ENCODE results near the gene SPP1.

- TF ChIP-seq, protein P1, sequence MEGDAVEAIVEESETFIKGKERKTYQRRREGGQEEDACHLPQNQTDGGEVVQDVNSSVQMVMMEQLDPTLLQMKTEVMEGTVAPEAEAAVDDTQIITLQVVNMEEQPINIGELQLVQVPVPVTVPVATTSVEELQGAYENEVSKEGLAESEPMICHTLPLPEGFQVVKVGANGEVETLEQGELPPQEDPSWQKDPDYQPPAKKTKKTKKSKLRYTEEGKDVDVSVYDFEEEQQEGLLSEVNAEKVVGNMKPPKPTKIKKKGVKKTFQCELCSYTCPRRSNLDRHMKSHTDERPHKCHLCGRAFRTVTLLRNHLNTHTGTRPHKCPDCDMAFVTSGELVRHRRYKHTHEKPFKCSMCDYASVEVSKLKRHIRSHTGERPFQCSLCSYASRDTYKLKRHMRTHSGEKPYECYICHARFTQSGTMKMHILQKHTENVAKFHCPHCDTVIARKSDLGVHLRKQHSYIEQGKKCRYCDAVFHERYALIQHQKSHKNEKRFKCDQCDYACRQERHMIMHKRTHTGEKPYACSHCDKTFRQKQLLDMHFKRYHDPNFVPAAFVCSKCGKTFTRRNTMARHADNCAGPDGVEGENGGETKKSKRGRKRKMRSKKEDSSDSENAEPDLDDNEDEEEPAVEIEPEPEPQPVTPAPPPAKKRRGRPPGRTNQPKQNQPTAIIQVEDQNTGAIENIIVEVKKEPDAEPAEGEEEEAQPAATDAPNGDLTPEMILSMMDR (IDR thresholded peaks at IDR 0.05) = no peak
- TF ChIP-seq POLR2A (IDR thresholded peaks at IDR 0.05) = no peak
Observed at GRCh38 chr4:87995435-87995834, 19.9 kb downstream of the SPP1 start.
